ENCODE measurements around the gene TH.

- TF ChIP-seq, protein P1, sequence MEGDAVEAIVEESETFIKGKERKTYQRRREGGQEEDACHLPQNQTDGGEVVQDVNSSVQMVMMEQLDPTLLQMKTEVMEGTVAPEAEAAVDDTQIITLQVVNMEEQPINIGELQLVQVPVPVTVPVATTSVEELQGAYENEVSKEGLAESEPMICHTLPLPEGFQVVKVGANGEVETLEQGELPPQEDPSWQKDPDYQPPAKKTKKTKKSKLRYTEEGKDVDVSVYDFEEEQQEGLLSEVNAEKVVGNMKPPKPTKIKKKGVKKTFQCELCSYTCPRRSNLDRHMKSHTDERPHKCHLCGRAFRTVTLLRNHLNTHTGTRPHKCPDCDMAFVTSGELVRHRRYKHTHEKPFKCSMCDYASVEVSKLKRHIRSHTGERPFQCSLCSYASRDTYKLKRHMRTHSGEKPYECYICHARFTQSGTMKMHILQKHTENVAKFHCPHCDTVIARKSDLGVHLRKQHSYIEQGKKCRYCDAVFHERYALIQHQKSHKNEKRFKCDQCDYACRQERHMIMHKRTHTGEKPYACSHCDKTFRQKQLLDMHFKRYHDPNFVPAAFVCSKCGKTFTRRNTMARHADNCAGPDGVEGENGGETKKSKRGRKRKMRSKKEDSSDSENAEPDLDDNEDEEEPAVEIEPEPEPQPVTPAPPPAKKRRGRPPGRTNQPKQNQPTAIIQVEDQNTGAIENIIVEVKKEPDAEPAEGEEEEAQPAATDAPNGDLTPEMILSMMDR (IDR thresholded peaks at IDR 0.05), result no peak
- TF ChIP-seq, protein P2, sequence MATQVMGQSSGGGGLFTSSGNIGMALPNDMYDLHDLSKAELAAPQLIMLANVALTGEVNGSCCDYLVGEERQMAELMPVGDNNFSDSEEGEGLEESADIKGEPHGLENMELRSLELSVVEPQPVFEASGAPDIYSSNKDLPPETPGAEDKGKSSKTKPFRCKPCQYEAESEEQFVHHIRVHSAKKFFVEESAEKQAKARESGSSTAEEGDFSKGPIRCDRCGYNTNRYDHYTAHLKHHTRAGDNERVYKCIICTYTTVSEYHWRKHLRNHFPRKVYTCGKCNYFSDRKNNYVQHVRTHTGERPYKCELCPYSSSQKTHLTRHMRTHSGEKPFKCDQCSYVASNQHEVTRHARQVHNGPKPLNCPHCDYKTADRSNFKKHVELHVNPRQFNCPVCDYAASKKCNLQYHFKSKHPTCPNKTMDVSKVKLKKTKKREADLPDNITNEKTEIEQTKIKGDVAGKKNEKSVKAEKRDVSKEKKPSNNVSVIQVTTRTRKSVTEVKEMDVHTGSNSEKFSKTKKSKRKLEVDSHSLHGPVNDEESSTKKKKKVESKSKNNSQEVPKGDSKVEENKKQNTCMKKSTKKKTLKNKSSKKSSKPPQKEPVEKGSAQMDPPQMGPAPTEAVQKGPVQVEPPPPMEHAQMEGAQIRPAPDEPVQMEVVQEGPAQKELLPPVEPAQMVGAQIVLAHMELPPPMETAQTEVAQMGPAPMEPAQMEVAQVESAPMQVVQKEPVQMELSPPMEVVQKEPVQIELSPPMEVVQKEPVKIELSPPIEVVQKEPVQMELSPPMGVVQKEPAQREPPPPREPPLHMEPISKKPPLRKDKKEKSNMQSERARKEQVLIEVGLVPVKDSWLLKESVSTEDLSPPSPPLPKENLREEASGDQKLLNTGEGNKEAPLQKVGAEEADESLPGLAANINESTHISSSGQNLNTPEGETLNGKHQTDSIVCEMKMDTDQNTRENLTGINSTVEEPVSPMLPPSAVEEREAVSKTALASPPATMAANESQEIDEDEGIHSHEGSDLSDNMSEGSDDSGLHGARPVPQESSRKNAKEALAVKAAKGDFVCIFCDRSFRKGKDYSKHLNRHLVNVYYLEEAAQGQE (IDR thresholded peaks at IDR 0.05; ENCODE audit: insufficient read depth in 1 of 2, low read depth in 2 of 2, low read length in 1 of 2), result no peak
Measured at GRCh38 chr11:2142762-2143202, 28.8 kb downstream of the TH start.

Measured in Panc1 (cell line).